IMR-90 (cell line): ENCODE data around the gene REEP2. TPM values are rescaled to one million over a fixed set of nuclear protein-coding genes. Genes with fewer than 3 reads are reported as not detected.

Source experiments
- ATAC-seq: fragments of 200-7000 bp; cut with Tn5 transposase; 2 replicates; pipeline ENCODE4 v1.9.1; 2020; ENCODE audit warnings: low read depth, mild to moderate bottlenecking, moderate library complexity
- BruUV-seq: library from RNA; stranded (reverse); fragments of 400-500 nt; replicated peaks from 2 replicates; lab custom pipeline; 2021; lab: Mats Ljungman, UMichigan
- CTCF ChIA-PET: fragments of 300-600 bp; formaldehyde crosslinking; extraction: SDS; loops from one replicate; lab custom pipeline; 2021; ENCODE audit warnings: antibody characterized with exemption; lab: Yijun Ruan, JAX
- POLR2A ChIA-PET: fragments of 300-600 bp; sonication (Branson Sonifier 250); formaldehyde crosslinking; loops from one replicate; lab custom pipeline; 2022; ENCODE audit warnings: antibody characterized with exemption; ENCODE audit not compliant: unreplicated experiment; lab: Charles Lee
- DNase-seq: peaks from one replicate; pipeline ENCODE4 v3.0.0; 2013
- H2AFZ ChIP-seq: replicated peaks from 2 replicates; pipeline ENCODE3; 2013; ENCODE audit warnings: low read length, mild to moderate bottlenecking; ENCODE audit not compliant: poor library complexity
- H2AK5ac ChIP-seq: 2 replicates; pipeline ENCODE4 v1.6.1; 2013; ENCODE audit warnings: low read depth, low read length, inconsistent platforms
- H2AK9ac ChIP-seq: replicated peaks from 2 replicates; pipeline ENCODE3; 2013; ENCODE audit warnings: mild to moderate bottlenecking, low read depth, low read length, moderate library complexity; ENCODE audit not compliant: poor library complexity
- H2BK120ac ChIP-seq: 2 replicates; pipeline ENCODE4 v1.6.1; 2013; ENCODE audit warnings: low read depth, low read length, inconsistent platforms
- H2BK15ac ChIP-seq: 3 replicates; pipeline ENCODE4 v1.6.1; 2013; ENCODE audit warnings: low read depth, low read length, inconsistent platforms
- H2BK20ac ChIP-seq: 2 replicates; pipeline ENCODE4 v1.6.1; 2013; ENCODE audit warnings: low read depth, mild to moderate bottlenecking, inconsistent platforms, low read length, moderate library complexity
- H2BK5ac ChIP-seq: 2 replicates; pipeline ENCODE4 v1.6.1; 2013; ENCODE audit warnings: mild to moderate bottlenecking, low read depth, low read length, inconsistent platforms; ENCODE audit not compliant: poor library complexity, severe bottlenecking
- H3K14ac ChIP-seq: replicated peaks from 2 replicates; pipeline ENCODE4 v1.6.1; 2013; ENCODE audit warnings: low read depth, low read length, inconsistent platforms
- H3K18ac ChIP-seq: 2 replicates; pipeline ENCODE4 v1.6.1; 2013; ENCODE audit warnings: low read depth, low read length, control low read depth
- H3K23ac ChIP-seq: 2 replicates; pipeline ENCODE4 v1.6.1; 2013; ENCODE audit warnings: low read depth, low read length, inconsistent platforms
- H3K27ac ChIP-seq: 2 replicates; pipeline ENCODE4 v1.5.1; 2013; ENCODE audit warnings: mild to moderate bottlenecking, control low read depth, low read length; ENCODE audit not compliant: insufficient read depth
- H3K27me3 ChIP-seq: 2 replicates; pipeline ENCODE4 v1.6.1; 2013; ENCODE audit warnings: low read length; ENCODE audit not compliant: control insufficient read depth, insufficient read depth
- H3K36me3 ChIP-seq: 2 replicates; pipeline ENCODE4 v1.6.1; 2013; ENCODE audit warnings: low read length, mixed read lengths; ENCODE audit not compliant: control insufficient read depth, insufficient read depth
- H3K4ac ChIP-seq: 2 replicates; pipeline ENCODE4 v1.6.1; 2013; ENCODE audit warnings: low read depth, low read length, inconsistent platforms
- H3K4me1 ChIP-seq: 2 replicates; pipeline ENCODE4 v1.6.1; 2013; ENCODE audit warnings: low read length, mixed read lengths; ENCODE audit not compliant: control insufficient read depth, insufficient read depth
- H3K4me2 ChIP-seq: 2 replicates; pipeline ENCODE4 v1.6.1; 2013; ENCODE audit warnings: low read depth, mild to moderate bottlenecking, control low read depth, low read length, moderate library complexity
- H3K4me3 ChIP-seq: 2 replicates; pipeline ENCODE4 v1.5.1; 2013; ENCODE audit warnings: low read depth, mild to moderate bottlenecking, control low read depth, low read length, moderate library complexity; ENCODE audit not compliant: insufficient read depth
- H3K56ac ChIP-seq: 2 replicates; pipeline ENCODE4 v1.6.1; 2013; ENCODE audit warnings: low read length, inconsistent platforms; ENCODE audit not compliant: insufficient read depth; ENCODE audit errors: extremely low read depth
- H3K79me1 ChIP-seq, 2 experiments: 2 replicates each; pipeline ENCODE4 v1.6.1; 2013; ENCODE audit warnings: low read length in 2 of 2, inconsistent platforms in 1 of 2, low read depth in 1 of 2
- H3K9ac ChIP-seq: 2 replicates; pipeline ENCODE4 v1.6.1; 2013; ENCODE audit warnings: low read depth, low read length, control low read depth
- H3K9me1 ChIP-seq: 2 replicates; pipeline ENCODE4 v1.6.1; 2013; ENCODE audit warnings: low read length, inconsistent platforms; ENCODE audit not compliant: insufficient read depth
- H3K9me3 ChIP-seq: 2 replicates; pipeline ENCODE4 v1.6.1; 2013; ENCODE audit warnings: low read length; ENCODE audit not compliant: control insufficient read depth, insufficient read depth
- H4K20me1 ChIP-seq: 2 replicates; pipeline ENCODE4 v1.6.1; 2013; ENCODE audit warnings: low read length, inconsistent platforms; ENCODE audit not compliant: insufficient read depth
- H4K5ac ChIP-seq: 2 replicates; pipeline ENCODE4 v1.6.1; 2013; ENCODE audit warnings: mild to moderate bottlenecking, low read depth, low read length, control low read depth
- H4K8ac ChIP-seq, 2 experiments: 2 replicates each; pipeline ENCODE4 v1.6.1; 2013; ENCODE audit warnings: low read depth in 2 of 2, low read length in 2 of 2, control low read depth in 1 of 2, inconsistent platforms in 1 of 2
- H4K91ac ChIP-seq: 2 replicates; pipeline ENCODE4 v1.6.1; 2013; ENCODE audit warnings: low read depth, low read length, inconsistent platforms; ENCODE audit not compliant: insufficient read depth
- BHLHE40 ChIP-seq: fragments of 150-350 bp; IDR thresholded peaks from 2 replicates; pipeline ENCODE4 v1.6.1; 2016; ENCODE audit warnings: mild to moderate bottlenecking, low read depth, low read length
- MXI1 ChIP-seq: IDR thresholded peaks from 2 replicates; pipeline ENCODE4 v1.6.1; 2012; ENCODE audit warnings: low read depth, mild to moderate bottlenecking, low read length, moderate library complexity, borderline replicate concordance
- RAD21 ChIP-seq: IDR thresholded peaks from 2 replicates; pipeline ENCODE4 v1.6.1; 2012; ENCODE audit warnings: low read length, improper control_type of control experiment
- RCOR1 ChIP-seq: IDR thresholded peaks from 2 replicates; pipeline ENCODE4 v1.6.1; 2012; ENCODE audit warnings: mild to moderate bottlenecking, low read length, improper control_type of control experiment; ENCODE audit not compliant: insufficient replicate concordance
- USF2 ChIP-seq: fragments of 150-350 bp; IDR thresholded peaks from 2 replicates; pipeline ENCODE4 v1.6.1; 2017; ENCODE audit warnings: mild to moderate bottlenecking, antibody characterized with exemption, low read length, low read depth
- WGBS, 2 experiments: methylation state at CpG; one replicate each; pipeline versions ENCODE4 v1.1.5 to v1.1.7; 2013; ENCODE audit warnings: missing lambda C conversion rate in 2 of 2; ENCODE audit not compliant: insufficient read length in 1 of 2; ENCODE audit errors: extremely low coverage in 2 of 2; 5-methylcytosine and 5-hydroxymethylcytosine counted together
- dilution Hi-C: fragments of 300-500 bp; cut with HindIII; formaldehyde crosslinking; loops from one replicate; pipeline ENCODE4 v1.14.3; 2018; ENCODE audit warnings: low sequenced_read_pairs; ENCODE audit not compliant: unreplicated experiment
- in situ Hi-C: fragments of 300-500 bp; cut with MboI; formaldehyde crosslinking; loops from 3 replicates; pipeline ENCODE4 v1.14.3; 2019; ENCODE audit warnings: low sequenced_read_pairs, inconsistent platforms, mixed read lengths
- intact Hi-C: fragments of 100-400 bp; cut with micrococcal nuclease; formaldehyde crosslinking; loops from 2 replicates; pipeline ENCODE4 v1.10.0; 2022
- polyA plus RNA-seq, 3 experiments: library from polyadenylated mRNA; depleted of rRNA; stranded (reverse); fragments of >200 nt; gene quantifications; 2 replicates each; pipeline ENCODE4 v1.2.3, GENCODE V29; 2012; ENCODE audit warnings: low replicate concordance in 1 of 3
- total RNA-seq: library from RNA; depleted of rRNA; stranded (reverse); fragments of >200 nt; gene quantifications from 2 replicates; pipeline ENCODE4 v1.2.3, GENCODE V29; 2012

The REEP2 gene
- total and polyA plus RNA-seq, 2 of the 4 experiments (the other 2 are of a cell fraction), result 12.4 to 17.0 TPM

GRCh38 chr5:138488481-138488945 is 49.7 kb downstream of the REEP2 start:
- intact Hi-C loops, result no loop called here
- no TSS peak for BruUV-seq
- DNase-seq (peak; percentile 68), ATAC-seq (no peak)
- no peak for TF ChIP-seq RAD21
- TF ChIP-seq USF2, result peak; percentile 61
- TF ChIP-seq RCOR1, result no peak
- TF ChIP-seq BHLHE40, result peak; percentile 80
- 0 out of 2 replicates have a peak, but pooled peaks have one; percentile 61 for TF ChIP-seq MXI1
- Histone ChIP-seq H3K18ac (no peak overlapping the region), H2BK15ac (no peak overlapping the region), H3K9me1 (peaks cover 9% of the 10 kb centered on the region; the same call in 1 of the 2 replicates), H4K5ac (no peak overlapping the region), H3K56ac (no peak overlapping the region), H3K4me3 (no peak overlapping the region), H2AK5ac (no peak overlapping the region), H3K27ac (no peak overlapping the region), H3K9me3 (no peaks in the 10 kb centered on the region), H3K4me1 (peaks cover 20% of the 10 kb centered on the region), H3K14ac (peak overlapping the region; percentile 45; the same call in 1 of the 2 replicates), H2BK20ac (no peak overlapping the region), H3K4ac (no peak overlapping the region), H4K91ac (no peak overlapping the region), H3K9ac (no peak overlapping the region), H2BK5ac (no peak overlapping the region), H2AFZ (peak overlapping the region; percentile 70), H3K27me3 (peaks cover 11% of the 10 kb centered on the region; the same call in 1 of the 2 replicates), H4K8ac (no peak overlapping the region), H2BK120ac (no peak overlapping the region), H3K4me2 (no peak overlapping the region), H3K23ac (no peak overlapping the region), H3K79me1 (no peaks in the 10 kb centered on the region), H4K20me1 (no peaks in the 10 kb centered on the region; the same call in 1 of the 2 replicates), H3K36me3 (no peaks in the 10 kb centered on the region), H2AK9ac (peak overlapping the region; percentile 29)
- ChIA-PET CTCF (no interaction called here), POLR2A (no interaction called here)
- dilution Hi-C loops, result no loop called here
- WGBS, 2 experiments, result 92% methylated on average over 2 of the region's 5 CpGs; no CpG with 5 or more reads in 1 of the 2 experiments
- in situ Hi-C loops, result no loop called here
